Activated T-cell treated with anti-CD3 and anti-CD28 coated beads, Interleukin-2, amount 50 U/mL, for 48 hours (primary cell): Measurements from ENCODE around the gene SDF2L1.

ENCODE experiments used
- DNase-seq, 2 experiments: peaks; one replicate each; pipeline ENCODE4 v3.0.0-alpha.2; 2020

Gene SDF2L1

DNA sequence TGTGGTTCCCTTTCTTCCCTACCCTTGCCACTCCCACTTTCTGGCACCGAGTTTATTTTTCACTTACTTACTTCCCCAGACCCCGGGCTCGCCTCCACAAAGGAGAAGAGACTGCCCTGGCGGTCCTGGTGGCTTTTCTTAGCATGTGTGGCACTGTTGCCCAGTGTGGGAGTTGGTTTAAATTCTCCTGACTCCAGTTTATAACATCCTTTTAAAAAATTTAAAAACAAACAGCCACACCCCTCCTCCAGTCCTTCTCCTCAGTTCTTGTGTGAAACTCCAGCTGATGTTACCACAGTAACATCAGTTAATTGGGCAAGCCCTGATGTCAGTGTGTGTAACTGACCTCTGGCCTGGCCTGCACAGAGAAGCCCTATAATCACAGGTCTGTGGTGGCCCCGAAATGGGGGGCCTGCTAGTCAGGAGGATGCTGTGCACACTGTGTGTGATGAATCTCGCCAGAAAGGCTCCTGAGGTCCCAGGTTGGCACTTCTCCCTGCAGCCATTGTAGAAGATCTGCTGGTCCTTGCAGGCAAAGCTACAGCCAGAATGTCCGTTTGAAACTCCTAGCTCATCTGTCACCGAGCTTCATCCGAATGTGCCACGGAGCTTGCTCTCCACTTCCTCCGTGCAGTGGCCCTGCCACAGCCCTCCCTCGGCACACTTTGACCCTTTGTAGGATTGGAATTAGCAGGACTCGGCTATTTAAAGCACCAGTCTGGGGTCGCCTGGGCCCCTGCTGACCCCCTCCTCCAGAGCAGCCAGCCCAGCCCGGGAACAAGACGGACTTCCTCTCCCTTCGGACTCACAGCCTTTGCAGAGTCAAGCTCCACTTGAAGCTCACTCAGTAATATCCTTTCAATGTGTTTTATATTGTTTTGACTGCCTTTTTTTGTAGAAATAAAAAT is 19.8 kb upstream of the SDF2L1 start:
- no peak for DNase-seq

DNA sequence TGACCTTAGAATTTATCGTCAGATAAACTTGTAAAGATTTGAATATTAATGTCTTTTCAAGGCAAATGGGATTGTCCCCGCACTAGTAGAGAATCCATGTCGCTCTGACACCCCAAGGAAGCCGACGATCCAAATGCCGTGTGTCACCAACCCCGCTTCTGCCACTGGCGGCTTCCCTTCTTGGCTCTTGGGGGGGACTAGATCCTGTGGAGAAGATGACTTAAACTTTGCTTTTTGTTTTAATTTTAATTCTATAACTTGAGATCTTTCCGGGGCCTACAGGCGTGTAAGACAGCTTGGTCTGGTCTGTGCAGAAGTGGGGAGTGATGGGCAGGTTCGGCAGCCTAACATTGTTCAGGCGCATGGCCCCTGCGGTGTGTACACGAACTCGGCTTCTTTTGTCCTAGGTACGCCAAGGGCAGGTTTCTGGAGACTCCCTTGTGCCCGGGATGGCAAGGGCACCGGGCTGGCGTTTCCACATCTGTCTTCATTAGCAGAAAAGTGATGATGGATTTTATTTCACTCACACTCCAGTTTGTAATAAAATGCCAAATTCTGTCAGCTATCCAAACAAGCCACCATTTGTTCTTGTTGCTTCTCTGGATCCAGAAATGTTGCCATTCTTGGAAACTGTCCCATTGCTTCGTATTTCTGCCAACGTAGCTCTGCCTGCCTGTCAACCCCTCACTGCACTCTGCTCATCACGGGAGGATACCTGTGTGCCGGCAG is 19.0 kb upstream of the SDF2L1 start:
- DNase-seq = no peak

- no peak for DNase-seq
These were observed 18.5 kb upstream of the SDF2L1 start for GRCh38 chr22:21623648-21623970.

GRCh38 chr22:21624120-21624879 is 17.8 kb upstream of the SDF2L1 start:
- DNase-seq = peak; percentile 75 to 82

DNA sequence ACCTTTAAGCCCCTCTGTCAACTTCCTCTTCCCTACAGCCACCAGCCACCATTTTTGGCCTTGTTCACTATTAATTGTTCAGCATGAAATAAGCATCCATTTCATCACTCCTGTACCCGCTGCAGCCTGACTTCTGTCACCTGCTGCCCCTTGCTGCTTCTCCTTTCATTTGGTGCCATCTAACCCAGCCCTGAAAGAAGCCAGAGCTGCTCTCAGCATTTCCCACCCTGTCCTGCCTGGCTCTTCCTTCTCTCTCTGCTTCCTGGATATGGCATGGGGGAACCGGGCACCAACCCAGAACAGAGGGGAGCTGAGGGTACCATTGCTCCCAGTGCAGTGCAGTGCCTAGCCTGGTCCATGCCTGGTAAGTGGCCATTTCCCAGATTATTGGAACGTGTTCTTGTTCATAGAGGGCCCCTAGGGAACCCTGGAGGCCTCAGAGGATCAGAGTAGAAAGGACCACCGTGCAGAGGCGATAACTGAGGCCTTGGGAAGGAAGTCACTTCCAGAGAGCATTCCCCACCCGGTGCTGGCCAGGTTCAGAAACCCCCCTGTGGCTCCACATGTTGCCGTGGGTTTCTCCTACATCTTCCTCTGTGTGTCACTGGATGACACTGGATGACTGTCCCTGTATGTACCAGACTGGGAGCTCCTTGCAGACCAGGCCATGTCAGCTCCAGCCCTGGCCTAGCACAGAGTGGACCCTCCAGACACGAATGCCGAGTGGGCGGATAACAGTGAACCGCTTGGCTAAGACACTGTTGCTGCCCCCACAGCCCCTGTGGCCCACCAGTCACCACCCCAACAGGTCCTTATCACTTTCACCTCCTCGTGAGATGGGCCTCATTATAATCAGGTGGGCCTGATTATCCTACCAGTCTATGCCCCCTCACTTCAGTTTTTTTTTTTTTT is 17.0 kb upstream of the SDF2L1 start:
- DNase-seq = no peak

DNA sequence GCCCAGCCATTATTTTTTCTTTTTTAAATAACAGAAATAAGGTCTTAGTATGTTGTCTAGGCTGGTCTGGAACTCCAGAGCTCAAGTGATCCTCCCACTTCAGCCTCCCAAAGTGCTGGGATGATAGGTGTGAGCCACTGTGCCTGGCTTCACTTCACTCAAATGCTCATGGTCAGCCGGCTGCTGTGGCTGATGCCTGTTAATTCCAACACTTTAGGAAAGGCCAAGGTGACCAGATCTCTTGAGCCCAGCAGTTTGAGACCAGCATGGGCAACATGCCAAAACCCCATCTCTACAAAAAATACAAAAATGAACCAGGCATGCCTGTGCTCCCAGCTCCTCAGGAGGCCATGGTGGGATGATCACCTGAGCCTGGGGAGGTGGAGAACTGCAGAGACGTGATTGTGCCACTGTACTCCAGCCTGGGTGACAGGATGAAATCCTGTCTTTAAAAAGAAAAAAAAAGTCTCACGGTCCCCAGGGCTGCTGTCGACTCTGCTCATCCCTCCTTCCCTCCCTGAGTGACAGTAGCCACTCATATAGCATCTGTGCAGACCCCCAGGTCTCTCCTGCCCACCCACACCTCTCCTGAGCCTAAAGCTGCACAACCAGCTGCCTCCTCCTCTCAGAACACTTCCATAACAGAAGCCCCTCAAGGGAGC is 15.9 kb upstream of the SDF2L1 start:
- DNase-seq = no peak

DNA sequence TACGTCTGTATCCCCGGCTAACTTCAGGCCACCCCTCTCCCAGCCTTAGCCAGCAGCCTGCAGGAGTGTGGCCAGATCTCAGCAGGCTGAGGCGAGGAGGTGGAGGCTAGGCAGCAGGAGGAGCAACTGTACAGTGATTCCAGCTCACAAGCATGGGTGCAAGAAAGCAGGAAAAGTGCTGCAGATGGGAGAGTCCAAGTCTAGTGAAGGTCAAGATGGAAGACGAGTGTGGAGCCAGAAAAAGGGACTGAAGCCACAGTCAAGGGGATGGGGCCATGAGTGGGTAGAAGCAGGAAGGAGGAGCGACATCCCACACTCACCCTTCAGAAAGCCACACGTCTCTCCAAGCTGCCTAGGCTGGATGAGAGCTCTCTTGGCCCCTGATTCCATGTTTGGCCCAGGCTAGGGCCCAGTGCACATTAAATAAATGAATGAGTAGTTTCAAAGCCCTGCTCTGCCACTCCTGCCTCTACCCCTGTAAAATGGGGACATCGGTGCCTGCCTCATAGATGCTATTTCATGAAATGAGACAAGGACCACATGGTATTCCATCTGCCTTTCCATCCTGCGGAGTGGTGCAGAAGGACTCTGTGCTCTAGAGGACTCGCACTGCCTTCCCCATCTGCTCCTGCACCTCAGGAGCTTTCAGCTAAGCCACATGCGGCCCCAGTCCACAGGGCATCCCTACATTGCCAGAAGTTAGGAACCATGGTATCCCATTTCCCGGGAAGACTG is 15.2 kb upstream of the SDF2L1 start:
- DNase-seq = peak in 1 of 2 experiments; percentile 27

DNA sequence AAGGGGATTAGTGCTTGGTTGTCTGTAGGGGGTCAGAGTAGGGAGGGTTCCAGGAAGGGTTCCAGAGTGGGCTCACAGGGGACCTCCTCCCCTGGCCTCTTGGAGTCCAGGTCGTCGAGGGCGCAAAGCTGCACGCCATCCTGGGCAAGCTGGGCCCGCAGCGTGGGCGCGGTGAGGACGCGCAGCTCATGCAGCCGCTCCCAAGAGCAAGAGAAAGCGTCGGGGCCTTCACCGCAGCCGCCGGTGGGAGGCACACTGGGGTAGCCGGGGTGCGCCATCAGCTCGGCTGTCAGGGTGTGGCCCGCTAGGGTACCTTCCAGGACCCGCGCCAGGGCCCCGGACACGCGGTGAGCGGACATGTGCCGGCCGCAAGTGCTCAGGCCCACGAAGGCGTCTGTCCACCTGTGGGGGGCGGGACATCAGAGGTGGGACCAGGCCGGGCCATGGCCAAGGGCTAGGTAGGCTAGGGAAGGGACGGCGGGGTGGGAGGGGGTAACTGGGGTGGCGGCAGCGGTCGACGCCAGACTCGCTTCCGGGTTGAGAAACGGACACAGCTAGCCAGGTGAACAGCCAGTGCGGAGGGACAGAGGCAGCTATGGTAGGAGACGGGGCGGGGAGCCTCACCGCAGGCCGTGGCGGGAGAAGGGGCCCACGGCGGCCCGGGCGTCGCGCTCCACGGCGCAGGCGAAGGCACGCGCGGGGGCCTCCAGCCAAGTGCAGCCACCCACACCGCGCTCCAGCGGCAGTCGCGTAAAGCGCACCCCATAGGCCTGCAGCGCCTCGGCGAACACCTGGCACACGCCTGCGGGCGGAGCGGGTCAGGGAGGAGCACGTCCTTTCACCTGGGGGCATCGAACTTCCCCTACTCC is 13.5 kb upstream of the SDF2L1 start:
- DNase-seq = no peak

- peak; percentile 96 to 97 for DNase-seq
These were observed 12.6 kb upstream of the SDF2L1 start, which contains the start of gene YDJC for GRCh38 chr22:21629255-21630149. Gene YDJC, minus strand, starts transcription at chr22:21630022. Its CDS starts 8 bp downstream, at chr22:21630014.

GRCh38 chr22:21631025-21631424 is 11.1 kb upstream of the SDF2L1 start:
- DNase-seq = no peak

GRCh38 chr22:21632237-21632895 is 9.7 kb upstream of the SDF2L1 start, which contains the start of gene CCDC116:
Gene CCDC116, plus strand, starts transcription at chr22:21632760. Its CDS starts 422 bp downstream, at chr22:21633182.
- DNase-seq = peak; percentile 78 to 84

- DNase-seq = no peak
These were observed 9.2 kb upstream of the SDF2L1 start for GRCh38 chr22:21632931-21633330.

- no peak for DNase-seq
These were observed 8.6 kb upstream of the SDF2L1 start for GRCh38 chr22:21633481-21633880.

- DNase-seq = no peak
These were observed 8.0 kb upstream of the SDF2L1 start for GRCh38 chr22:21634081-21634480.

- DNase-seq = no peak
These were observed 7.3 kb upstream of the SDF2L1 start for GRCh38 chr22:21634844-21635243.

DNA sequence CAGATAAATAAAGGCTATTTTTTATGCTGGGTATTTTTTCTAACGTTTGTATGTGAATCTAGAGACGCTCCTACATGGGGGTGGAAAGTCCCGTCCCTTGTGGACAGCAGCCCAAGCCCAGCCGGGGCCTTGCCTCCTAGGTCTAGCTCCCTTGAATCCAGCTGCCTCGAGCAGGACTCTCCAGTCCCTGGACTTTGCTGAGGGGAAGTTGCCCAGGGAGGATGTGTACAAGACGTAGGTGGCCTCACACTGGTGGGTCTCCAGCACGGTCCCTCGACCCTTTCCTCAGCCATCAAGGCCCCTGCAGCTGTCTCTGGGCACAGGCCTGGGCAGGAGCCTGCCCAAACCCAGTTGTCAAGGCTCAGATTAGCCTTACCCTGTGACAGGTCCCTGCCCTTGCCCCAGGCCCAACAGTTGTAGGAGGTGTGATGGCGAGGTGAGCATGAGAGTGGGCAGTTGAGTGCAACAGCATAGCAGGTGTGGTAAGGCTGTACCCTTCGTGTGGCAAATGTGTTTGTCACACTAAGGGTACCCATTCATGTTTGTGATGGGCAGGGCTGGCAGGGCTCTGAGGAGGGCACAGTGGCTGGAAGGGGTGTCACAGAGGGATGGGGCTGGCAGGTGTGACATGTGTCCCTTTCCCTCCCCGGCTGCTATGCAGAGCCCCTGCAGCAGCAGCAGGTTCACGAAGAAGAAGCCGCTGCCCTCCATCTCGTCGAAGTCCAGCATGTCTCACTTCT is 6.2 kb upstream of the SDF2L1 start:
- DNase-seq = no peak

- no peak for DNase-seq
These were observed 5.4 kb upstream of the SDF2L1 start for GRCh38 chr22:21636629-21637218.
